Stimulated activated CD4-positive, alpha-beta T cell treated with anti-CD3 and anti-CD28 coated beads, Interleukin-1b, Interleukin-23, amount 100 ng/mL, for 24 hours (primary cell): Measurements from ENCODE around the gene UNC5A.

Source experiments
- DNase-seq, 4 experiments: peaks; one replicate each; pipeline ENCODE4 v3.0.0-alpha.2; 2020; ENCODE audit warnings: low read depth in 4 of 4, low spot score in 1 of 4

UNC5A gene

GRCh38 chr5:176878463-176878862 is 68.1 kb downstream of the UNC5A start:
- DNase-seq: no peak

- DNase-seq: no peak
These were observed 68.7 kb downstream of the UNC5A start for GRCh38 chr5:176878906-176879662.

- DNase-seq: no peak
These were observed 69.5 kb downstream of the UNC5A start for GRCh38 chr5:176879663-176880361.

GRCh38 chr5:176880366-176881020 is 70.1 kb downstream of the UNC5A start:
- DNase-seq: no peak

- DNase-seq: no peak
These were observed 70.8 kb downstream of the UNC5A start for GRCh38 chr5:176881021-176881749.

GRCh38 chr5:176881816-176882566 is 71.6 kb downstream of the UNC5A start:
- DNase-seq: no peak

DNA sequence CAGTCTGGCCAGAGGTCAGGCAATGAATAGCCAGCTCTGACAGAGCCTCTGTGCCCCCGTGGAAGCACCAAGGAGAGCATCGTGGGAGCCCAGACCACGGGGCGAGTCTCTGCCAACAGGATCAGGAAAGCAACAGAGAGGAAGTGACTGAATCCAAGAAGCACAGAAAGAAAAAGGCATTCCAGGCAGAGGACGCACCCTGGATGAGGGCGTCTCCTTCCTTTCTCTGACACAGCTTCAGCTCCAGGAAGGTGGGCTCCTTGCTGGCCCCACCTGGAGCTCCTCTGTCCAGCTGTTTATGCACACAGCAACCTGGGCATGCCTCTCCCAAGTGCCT is 72.2 kb downstream of the UNC5A start:
- no peak for DNase-seq

DNA sequence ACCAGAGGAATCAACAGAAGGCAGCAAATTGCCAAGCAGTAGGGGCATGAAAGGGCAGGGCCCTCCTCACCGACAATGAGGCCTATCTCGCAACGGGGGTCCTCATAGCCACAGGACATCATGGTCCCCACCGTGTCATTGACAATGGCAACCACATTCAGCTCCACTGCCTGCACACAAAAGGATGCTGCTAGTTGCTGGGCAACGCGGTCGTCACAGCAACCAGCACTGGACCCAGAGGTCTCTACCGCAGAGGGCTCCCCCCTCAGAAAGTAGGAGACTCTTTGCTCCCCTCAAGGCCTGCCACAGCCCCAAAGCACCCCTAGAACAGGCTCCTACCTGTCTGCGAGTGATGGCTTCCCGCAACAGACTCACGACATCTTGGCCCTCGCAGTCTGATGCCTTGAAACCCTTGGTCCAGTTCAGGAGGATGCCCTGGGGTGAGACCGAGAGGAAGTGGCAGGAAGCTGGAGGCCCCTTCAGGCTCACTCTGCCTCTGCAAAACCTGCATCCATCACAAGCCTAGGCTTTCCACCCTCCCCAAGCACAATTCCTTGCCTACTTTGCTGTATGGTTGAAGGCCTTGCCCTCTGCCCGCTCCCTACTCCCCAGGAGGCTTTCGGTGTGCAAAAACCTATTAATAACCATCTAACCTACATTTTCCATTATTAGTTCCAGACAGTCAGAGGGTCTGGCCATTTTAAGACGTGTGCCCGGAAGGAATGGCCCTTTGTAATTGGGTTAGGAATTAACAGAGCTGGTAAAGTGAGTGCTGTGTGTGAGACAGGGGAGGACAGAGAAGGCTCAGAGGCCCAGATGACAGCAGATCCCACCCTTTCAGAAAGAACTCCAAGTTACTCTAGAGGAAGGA is 73.6 kb downstream of the UNC5A start:
- no peak for DNase-seq

- DNase-seq: no peak
These were observed 74.2 kb downstream of the UNC5A start for GRCh38 chr5:176884571-176884890.

GRCh38 chr5:176886336-176887251 is 76.2 kb downstream of the UNC5A start:
- DNase-seq: no peak

GRCh38 chr5:176887252-176887849 is 77.0 kb downstream of the UNC5A start:
- no peak for DNase-seq

GRCh38 chr5:176888016-176888864 is 77.9 kb downstream of the UNC5A start:
- DNase-seq: no peak

DNA sequence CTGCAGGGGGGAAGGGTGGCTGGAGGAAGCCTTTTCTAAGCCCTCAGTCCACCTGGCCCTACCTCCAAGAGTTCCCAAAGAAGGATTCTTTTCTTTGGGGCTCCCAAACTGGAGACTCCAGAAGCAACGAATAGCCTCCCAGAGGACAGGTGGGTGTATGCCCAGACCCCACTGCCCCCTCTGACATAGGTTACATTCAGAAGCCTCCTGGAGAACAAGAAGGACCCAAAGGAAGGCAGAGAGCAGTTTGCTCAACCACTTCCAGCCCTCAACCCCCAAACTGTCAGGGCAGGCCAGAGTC is 78.5 kb downstream of the UNC5A start:
- no peak for DNase-seq

- no peak for DNase-seq
These were observed 79.2 kb downstream of the UNC5A start for GRCh38 chr5:176889321-176890280.

DNA sequence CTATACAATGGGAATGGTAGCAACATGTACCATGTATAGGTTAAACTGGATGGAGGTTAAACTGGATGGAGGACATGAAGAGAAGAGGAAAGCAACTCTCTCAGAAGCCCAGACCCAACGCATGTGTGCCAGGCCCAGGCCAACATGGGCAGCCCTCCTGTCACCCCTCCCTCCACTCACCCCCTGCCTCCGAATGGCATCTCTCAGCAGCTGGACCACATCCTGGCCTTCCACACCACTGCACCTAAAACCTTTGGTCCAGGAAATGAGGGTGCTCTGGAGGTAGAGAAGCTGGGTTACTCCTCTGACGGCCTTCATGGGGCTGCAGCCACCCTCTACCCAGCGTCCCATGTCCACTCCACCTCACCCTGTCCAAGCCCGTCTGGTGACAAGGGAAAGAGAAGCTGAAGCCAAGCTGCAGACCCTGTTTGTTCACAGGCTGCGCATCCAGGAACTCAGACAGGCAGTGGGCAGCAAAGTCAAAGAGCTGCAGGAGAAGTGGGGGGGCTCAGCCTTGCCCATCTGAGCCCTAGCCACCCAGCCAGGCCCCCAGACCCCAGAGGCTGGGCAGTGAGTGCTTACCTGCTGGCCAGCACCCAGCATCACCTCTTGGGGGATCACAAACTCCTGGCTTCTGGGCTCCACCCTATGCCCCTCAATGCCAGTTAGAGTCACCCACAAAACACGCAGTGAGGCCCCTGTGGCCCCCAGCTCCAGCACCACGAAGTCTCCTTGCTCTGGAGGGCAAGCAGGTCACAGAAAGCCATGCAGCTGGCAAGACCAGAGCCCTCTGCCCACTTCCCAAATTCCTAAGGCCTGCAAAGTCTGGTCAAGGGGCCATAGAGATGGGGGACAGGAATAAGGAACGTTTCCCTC is 80.3 kb downstream of the UNC5A start:
- DNase-seq: no peak
